ENCODE results near the gene MGLL.

The MGLL gene

GRCh38 chr3:127751163-127751621 lies 71.1 kb downstream of the MGLL start:
- DNase-seq, result no peak

GRCh38 chr3:127750226-127751031 lies 71.9 kb downstream of the MGLL start:
- DNase-seq, result no peak

GRCh38 chr3:127749787-127750225 lies 72.5 kb downstream of the MGLL start:
- DNase-seq, result peak in 1 of 2 experiments; percentile 11

GRCh38 chr3:127749361-127749760 lies 73.0 kb downstream of the MGLL start:
- no peak for DNase-seq

- DNase-seq, result no peak
Observed at GRCh38 chr3:127748754-127749327, 73.5 kb downstream of the MGLL start.

GRCh38 chr3:127747751-127748521 lies 74.4 kb downstream of the MGLL start:
- no peak for DNase-seq

- no peak for DNase-seq
Observed at GRCh38 chr3:127747066-127747465, 75.2 kb downstream of the MGLL start.

GRCh38 chr3:127746400-127747057 lies 75.8 kb downstream of the MGLL start:
- DNase-seq, result no peak

GRCh38 chr3:127745656-127746399 lies 76.5 kb downstream of the MGLL start:
- no peak for DNase-seq

- DNase-seq, result no peak
Observed at GRCh38 chr3:127744875-127745274, 77.4 kb downstream of the MGLL start.

- DNase-seq, result no peak
Observed at GRCh38 chr3:127744253-127744815, 78.0 kb downstream of the MGLL start.

GRCh38 chr3:127743351-127744252 lies 78.7 kb downstream of the MGLL start:
- no peak for DNase-seq

GRCh38 chr3:127742580-127742979 lies 79.7 kb downstream of the MGLL start:
- DNase-seq, result no peak

- DNase-seq, result no peak
Observed at GRCh38 chr3:127741690-127742089, 80.6 kb downstream of the MGLL start.

- DNase-seq, result no peak
Observed at GRCh38 chr3:127741246-127741645, 81.1 kb downstream of the MGLL start.

- DNase-seq, result no peak
Observed at GRCh38 chr3:127740136-127740915, 82.0 kb downstream of the MGLL start.

- DNase-seq, result no peak
Observed at GRCh38 chr3:127739347-127740135, 82.8 kb downstream of the MGLL start.

GRCh38 chr3:127738192-127738840 lies 84.0 kb downstream of the MGLL start:
- no peak for DNase-seq
